AG10803 (cell line): Measurements from ENCODE around the gene SLC12A5.
"Not testable (repeated sequence)": the region's sequence is repeated elsewhere in the genome, so short reads cannot be mapped to it uniquely, and the experiment has no call there.

ENCODE experiments used
- DNase-seq: peaks from one replicate; pipeline ENCODE4 v3.0.0; 2010; ENCODE audit warnings: low read depth
- H3K4me3 ChIP-seq: 2 replicates; pipeline ENCODE4 v1.5.1; 2011; ENCODE audit warnings: mild to moderate bottlenecking, low read length, control low read depth
- TF ChIP-seq, protein P1 (sequence below): conservative IDR thresholded peaks from 2 replicates; pipeline ENCODE4 v1.5.1; 2011; ENCODE audit warnings: mild to moderate bottlenecking, low read length, control low read depth, inconsistent platforms

SLC12A5 gene

DNA sequence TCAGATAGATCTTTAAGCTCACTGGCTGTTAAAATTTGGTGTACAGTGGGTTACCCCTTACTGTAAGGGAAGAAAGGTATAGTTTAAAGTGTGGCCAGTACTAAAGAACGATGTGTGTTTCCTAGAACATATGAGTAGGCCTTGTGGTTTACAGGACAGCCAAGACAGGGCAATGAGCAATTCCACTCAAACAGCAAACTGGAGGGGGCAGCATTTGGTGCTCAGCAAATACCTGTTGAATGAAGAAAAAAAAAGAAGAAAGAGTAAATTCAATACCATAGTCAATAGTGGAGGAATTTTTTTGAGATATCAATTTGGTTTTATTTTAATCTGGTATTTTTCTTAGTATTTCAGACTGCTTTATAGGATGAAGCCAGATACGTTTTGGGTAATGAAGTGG, 64.5 kb downstream of the SLC12A5 start:
- DNase-seq = no peak
- TF ChIP-seq, protein P1, sequence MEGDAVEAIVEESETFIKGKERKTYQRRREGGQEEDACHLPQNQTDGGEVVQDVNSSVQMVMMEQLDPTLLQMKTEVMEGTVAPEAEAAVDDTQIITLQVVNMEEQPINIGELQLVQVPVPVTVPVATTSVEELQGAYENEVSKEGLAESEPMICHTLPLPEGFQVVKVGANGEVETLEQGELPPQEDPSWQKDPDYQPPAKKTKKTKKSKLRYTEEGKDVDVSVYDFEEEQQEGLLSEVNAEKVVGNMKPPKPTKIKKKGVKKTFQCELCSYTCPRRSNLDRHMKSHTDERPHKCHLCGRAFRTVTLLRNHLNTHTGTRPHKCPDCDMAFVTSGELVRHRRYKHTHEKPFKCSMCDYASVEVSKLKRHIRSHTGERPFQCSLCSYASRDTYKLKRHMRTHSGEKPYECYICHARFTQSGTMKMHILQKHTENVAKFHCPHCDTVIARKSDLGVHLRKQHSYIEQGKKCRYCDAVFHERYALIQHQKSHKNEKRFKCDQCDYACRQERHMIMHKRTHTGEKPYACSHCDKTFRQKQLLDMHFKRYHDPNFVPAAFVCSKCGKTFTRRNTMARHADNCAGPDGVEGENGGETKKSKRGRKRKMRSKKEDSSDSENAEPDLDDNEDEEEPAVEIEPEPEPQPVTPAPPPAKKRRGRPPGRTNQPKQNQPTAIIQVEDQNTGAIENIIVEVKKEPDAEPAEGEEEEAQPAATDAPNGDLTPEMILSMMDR = no peak
- no peak overlapping the region for H3K4me3 ChIP-seq

DNA sequence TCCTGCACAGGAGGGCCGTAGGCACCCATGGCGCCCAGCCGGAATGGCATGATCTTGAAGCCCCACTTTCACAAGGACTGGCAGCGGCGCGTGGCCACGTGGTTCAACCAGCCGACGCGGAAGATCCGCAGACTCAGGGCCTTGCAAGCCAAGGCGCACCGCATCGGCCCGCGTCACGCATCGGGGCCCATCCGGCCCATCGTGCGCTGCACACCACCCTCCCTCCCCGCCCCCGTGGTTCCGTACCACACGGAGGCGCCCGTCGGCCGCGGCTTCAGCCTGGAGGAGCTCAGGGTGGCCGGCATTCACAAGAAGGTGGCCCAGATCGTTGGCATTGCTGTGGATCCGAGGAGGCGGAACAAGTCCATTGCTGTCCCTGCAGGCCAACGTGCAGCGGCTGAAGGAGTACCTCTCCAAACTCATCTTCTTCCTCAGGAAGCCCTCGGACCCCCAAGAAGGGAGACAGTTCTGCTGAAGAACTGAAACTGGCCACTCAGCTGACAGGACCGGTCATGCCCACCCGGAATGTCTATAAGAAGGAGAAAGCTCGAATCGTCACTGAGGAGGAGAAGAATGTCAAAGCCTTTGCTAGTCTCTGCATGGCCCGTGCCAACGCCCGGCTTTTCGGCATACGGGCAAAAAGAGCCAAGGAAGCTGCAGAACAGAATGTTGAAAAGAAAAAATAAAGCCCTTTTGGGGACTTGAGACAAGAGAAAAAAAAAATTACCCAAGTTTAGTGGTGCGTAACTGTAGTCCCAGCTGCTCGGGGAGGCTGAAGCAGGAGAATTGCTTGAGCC, 70.7 kb downstream of the SLC12A5 start:
- TF ChIP-seq, protein P1 = no peak
- H3K4me3 ChIP-seq = no peak overlapping the region
- no peak for DNase-seq

DNA sequence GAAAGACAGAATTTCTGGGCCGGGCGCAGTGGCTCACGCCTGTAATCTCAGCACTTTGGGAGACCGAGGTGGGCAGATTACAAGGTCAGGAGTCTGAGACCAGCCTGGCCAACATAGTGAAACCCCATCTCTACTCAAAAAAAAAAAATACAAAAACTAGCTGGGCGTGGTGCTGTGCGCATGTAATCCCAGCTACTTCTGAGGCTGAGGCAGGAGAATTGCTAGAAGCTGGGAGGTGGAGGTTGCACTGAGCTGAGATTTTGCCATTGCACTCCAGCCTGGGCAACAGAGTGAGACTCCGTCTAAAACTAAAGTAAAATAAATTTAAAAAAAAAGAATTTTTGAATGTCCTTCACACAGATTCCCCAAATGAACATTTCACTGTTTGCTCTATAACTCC, 71.4 kb downstream of the SLC12A5 start:
- DNase-seq, H3K4me3 ChIP-seq: not testable (repeated sequence)

DNA sequence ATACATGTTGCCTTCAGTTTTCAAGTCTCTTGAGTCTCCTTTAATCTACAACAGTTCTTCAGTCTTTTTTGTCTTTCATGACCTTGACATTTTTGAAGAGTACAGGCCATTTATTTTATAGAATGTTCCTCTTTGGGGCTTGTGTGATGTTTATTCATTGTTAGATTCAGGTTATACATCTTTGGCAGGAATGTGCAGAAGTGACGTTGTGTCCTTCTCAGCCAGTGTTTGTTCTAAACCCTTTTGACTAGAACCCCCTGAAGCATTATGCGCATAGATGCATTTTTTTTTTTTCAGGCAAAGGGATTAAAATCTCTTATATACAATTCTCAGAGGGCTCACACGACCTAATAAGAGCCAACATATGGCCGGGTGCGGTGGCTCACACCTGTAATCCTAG, 72.0 kb downstream of the SLC12A5 start:
- TF ChIP-seq, protein P1 = no peak
- H3K4me3 ChIP-seq = no peak overlapping the region
- no peak for DNase-seq

DNA sequence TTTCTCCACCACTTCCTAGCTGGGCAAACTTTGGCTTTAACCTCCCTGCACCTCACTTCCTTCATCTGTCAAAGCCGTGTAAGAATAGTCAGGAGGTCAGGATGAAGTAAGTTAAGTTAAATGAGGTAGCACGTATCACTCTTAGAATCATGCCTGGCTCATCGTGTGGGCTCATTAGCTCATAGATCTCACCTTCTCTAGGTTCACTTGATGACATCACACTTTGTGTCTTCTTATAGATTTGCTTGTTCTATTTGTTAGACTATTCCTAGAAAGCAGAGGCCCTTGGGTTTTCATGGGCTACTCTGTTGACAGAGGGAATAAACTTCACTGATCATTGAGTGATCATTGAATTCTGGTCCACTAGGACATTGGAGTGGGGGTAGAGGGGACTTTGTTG, 72.9 kb downstream of the SLC12A5 start:
- H3K4me3 ChIP-seq = no peak overlapping the region
- TF ChIP-seq, protein P1 = no peak
- DNase-seq = no peak

DNA sequence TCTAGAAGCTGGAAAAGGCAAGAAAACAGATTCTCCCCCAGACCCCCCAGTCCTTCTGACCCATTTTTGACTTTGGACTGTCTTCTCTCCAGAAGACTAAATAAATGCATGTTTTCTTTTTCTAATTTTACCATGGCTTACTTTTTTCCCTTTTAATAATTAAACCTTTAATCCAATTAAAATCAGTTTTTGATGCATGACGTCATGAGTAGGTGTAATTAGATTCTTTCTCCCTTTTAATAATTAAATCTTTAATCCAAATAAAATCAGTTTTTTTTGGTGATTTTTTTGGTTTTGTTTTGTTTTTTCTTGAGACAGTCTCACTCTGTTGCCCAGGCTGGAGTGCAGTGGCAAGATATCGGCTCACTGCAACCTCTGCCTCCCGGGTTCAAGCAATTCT, 73.9 kb downstream of the SLC12A5 start:
- H3K4me3 ChIP-seq = no peak overlapping the region
- TF ChIP-seq, protein P1 = no peak
- no peak for DNase-seq

DNA sequence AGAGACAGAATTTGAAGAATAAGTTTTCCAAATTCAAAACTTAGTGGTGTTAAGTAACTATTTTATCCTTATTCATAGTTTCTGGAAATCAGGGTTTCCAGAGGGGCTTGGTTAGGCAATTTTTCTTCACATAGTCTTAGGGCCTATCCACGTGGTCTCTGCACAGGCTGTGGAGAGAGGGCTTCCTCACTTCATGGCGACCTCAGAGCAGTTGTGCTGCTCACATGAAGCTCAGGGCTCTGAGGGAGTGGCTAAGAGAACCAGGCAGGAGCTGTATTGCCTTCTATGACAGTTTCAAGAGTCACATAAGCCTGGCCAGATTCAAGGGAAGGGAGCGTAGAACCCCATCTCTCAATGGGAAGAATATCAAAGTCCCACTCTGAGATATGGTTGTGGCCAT, 75.2 kb downstream of the SLC12A5 start:
- DNase-seq = no peak
- TF ChIP-seq, protein P1 = no peak
- H3K4me3 ChIP-seq = no peak overlapping the region

DNA sequence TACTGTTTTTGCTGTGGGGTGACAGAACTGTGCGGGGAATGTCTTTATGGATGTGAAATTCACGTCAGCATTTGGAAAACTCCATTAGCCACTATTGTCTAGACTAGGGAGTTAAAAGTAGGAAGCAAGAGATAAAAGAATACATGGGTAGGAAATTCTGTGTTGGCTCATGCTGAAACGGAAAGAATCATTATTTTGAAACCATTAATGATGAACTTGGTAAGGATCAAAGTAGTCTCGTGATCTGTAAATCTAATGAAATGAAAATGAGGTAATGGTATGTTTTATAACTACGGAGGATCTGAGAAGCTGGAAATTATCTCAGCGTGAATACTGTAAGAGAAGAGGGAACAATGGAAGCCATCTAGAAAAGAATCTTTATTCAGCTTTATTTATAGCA, 78.0 kb downstream of the SLC12A5 start:
- H3K4me3 ChIP-seq = no peak overlapping the region
- TF ChIP-seq, protein P1 = no peak
- no peak for DNase-seq
